ENCODE data around the gene PCSK2.

Gene PCSK2

DNA sequence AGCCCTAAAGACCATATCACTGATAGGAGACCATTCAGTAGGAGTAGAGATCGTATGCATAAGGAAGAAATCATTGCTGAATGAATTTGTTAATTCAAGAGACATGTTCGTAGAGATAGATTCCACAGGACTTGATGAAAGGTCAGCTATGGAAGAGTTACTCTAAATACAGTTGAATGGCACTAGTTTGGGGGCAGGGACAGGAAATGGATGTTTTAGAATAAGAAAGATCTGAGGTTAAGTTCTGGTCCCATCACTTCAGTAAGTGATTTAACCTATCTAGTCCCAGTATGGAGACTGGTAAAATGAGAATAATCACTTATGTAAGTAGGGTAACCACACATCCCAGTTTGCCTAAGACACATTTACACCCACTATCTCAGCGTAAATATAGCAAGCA, 307.2 kb downstream of the PCSK2 start:
- no peak for DNase-seq (ENCODE audit: low read depth in 2 of 2)

All from stimulated activated CD4-positive, alpha-beta T cell treated with anti-CD3 and anti-CD28 coated beads, Interleukin-12 subunit alpha, Interleukin-12 subunit beta, amount 100 ng/mL, for 24 hours (primary cell).